ENCODE measurements around the gene KRTAP4-6. TPM values are rescaled to one million over a fixed set of nuclear protein-coding genes. Genes with fewer than 3 reads are reported as not detected.

KRTAP4-6 gene
- total RNA-seq, result not detected

DNA sequence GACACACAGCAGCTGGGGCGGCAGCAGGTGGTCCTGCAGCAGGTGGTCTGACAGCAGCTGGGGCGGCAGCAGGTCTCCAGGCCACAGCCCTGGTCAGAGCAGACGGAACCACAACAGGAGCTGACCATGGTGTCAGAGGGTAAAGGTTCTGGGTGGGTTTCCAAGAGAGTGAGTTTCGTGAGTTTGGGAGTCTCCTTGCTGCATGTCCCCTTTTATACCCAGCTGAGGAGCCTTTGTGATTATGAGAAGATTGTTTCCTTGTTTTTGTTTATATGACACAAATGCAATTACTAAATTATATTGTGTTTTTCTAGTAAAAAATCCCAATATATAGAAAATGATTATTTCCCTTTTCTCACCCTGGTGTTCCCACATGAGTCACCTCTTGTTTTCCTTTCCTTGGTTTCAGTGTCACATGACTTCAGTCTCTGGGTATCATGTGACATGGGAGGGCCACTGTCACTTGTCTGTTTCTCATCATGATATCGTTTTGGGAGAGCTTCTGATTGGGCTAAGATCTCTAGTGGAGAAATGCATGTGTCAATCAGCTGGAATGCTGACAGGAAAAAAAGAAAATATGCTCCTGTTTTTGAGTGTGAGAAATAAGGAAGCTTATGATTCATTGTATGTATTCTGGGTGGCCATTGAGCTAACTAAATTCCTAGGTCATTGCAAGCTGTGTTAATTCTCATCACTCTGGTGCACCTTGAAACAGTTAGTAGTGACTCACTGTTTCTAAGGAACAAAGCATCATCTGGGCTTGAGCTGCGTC lies at the start of gene KRTAP4-6:
Gene KRTAP4-6 (minus strand): TSS at position 185 of the 772 bp plus-strand sequence. CDS start 57 bp downstream, at position 128.

DNA sequence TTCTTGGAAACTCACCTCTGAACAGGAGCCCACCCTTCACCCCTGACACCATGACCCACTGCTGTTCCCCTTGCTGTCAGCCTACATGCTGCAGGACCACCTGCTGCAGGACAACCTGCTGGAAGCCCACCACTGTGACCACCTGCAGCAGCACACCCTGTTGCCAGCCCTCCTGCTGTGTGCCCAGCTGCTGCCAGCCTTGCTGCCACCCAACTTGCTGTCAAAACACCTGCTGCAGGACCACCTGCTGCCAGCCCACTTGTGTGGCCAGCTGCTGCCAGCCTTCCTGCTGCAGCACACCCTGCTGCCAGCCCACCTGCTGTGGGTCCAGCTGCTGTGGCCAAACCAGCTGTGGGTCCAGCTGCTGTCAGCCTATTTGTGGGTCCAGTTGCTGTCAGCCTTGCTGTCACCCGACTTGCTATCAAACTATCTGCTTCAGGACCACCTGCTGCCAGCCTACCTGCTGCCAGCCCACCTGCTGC lies 49.5 kb upstream of the KRTAP4-6 start, which contains the start of gene KRTAP9-1:
Gene KRTAP9-1 (plus strand): TSS at position 51 of the 482 bp plus-strand sequence. CDS start 0 bp downstream, at position 51.

DNA sequence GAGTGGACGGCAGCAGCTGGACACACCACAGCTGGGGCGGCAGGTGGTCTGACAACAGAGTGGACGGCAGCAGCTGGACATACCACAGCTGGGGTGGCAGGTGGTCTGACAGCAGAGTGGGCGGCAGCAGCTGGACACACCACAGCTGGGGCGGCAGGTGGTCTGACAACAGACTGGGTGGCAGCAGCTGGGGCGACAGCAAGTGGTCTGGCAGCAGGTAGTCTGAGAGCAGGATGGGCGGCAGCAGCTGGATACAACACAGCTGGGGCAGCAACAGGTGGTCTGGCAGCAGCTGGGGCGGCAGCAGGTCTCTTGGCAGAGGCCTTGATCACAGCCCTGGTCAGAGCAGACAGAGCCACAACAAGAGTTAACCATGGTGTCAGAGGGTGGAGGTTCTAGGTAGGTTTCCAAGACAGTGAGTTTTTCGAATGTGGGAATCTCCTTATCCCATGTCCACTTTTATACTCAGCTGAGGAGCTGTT lies 44.2 kb upstream of the KRTAP4-6 start, which contains the start of gene KRTAP4-1:
Gene KRTAP4-1 (minus strand): TSS at position 432 of the 482 bp plus-strand sequence. CDS start 57 bp downstream, at position 375.

DNA sequence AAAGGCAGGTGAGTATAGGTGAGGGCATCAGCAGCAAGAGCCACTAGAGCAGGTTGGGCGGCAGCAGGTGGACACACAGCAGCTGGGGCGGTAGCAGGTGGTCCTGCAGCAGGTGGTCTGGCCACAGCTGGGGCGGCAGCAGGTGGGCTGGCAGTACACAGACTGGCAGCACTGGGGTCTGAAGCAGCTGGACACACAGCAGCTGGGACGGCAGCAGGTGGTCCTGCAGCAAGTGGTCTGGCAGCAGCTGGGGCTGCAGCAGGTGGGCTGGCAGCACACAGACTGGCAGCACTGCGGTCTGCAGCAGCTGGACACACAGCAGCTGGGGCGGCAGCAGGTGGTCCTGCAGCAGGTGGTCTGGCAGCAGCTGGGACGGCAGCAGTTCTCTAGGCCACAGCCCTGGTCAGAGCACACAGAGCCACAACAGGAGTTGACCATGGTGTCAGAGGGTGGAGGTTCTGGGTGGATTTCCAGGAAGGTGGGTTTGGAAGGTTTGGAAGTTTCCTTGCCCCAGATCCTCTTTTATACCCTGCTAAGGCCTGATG lies 37.5 kb upstream of the KRTAP4-6 start, which contains the start of gene KRTAP4-2:
Gene KRTAP4-2 (minus strand): TSS at position 495 of the 545 bp plus-strand sequence. CDS start 57 bp downstream, at position 438.

DNA sequence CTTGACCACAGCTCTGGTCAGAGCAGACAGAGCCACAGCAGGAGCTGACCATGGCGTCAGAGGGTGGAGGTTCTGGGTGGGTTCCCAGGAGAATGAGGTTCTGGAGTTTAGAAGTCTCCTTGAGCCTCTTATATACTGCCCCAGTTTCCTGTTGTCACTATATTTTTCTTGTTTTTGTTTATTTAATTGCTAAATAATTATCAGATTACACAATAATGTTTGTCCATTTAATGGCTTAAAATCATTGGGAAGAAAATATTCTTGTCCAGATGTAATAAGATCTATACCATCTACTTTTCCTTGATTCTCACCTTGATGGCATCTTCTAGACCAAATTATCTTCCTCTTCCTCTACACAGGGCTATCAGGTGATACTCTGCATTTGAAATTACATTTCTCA lies 27.8 kb upstream of the KRTAP4-6 start, which contains the start of gene KRTAP4-3:
Gene KRTAP4-3 (minus strand): TSS at position 101 of the 400 bp plus-strand sequence. CDS start 49 bp downstream, at position 52.

DNA sequence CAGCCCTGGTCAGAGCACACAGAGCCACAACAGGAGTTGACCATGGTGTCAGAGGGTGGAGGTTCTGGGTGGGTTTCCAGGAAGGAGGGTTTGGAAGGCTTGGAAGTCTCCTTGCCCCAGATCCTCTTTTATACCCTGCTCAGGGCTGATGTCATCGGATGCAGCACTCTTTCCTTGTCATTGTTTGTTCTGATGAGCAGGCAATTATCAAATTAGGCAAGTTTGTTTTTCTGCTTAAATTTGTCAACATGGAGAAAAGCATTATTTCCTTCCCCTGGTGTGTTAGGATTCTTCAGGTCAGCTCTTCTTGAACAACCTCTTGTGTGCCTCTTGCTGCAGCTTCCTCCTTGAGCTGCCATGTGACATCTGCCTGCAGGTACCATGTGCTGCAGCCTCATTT lies 20.3 kb upstream of the KRTAP4-6 start, which contains the start of gene KRTAP4-4:
Gene KRTAP4-4 (minus strand): TSS at position 101 of the 400 bp plus-strand sequence. CDS start 57 bp downstream, at position 44.

DNA sequence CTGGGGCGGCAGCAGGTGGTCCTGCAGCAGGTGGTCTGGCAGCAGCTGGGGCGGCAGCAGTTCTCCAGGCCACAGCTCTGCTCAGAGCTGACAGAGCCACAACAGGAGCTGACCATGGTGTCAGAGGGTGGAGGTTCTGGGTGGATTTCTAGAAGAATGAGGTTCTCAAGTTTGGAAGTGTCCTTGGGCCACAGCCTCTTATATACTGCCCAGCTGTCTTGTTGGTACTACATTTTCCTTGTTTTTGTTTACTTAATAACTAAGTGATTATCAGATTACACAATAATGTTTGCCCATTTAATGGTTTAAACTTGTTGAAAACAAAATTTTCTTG lies 9.3 kb upstream of the KRTAP4-6 start, which contains the start of gene KRTAP4-5:
Gene KRTAP4-5 (minus strand): TSS at position 174 of the 334 bp plus-strand sequence. CDS start 58 bp downstream, at position 116.

DNA sequence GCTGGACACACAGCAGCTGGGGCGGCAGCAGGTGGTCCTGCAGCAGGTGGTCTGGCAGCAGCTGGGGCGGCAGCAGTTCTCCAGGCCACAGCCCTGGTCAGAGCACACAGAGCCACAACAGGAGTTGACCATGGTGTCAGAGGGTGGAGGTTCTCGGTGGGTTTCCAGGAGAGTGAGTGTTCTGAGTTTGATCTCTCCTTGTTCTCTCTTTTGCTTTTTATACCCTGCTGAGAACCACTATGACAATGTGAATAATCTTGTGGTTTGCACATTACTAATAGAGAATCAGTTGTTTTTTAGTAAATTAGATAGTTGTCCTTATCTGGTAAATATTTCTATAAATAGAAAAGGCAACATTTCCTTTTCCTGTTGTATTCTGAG lies 16.4 kb downstream of the KRTAP4-6 start, which contains the start of gene KRTAP4-12:
Gene KRTAP4-12 (minus strand): TSS at position 192 of the 381 bp plus-strand sequence. CDS start 60 bp downstream, at position 132.

DNA sequence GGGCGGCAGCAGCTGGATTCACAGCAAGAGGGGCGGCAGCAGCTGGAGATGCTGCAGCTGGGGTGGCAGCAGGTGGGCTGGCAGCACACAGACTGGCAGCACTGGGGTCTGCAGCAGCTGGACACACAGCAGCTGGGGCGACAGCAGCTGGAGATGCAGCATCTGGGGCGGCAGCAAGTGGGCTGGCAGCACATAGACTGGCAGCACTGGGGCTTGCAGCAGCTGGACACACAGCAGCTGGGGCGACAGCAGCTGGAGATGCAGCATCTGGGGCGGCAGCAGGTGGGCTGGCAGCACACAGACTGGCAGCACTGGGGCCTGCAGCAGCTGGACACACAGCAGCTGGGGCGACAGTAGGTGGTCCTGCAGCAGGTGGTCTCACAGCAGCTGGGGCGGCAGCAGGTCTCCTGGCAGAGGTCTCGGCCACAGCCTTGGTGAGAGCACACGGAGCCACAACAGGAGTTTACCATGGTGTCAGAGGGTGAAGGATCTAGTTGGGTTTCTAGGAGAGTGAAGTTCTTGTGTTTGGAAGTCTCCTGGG lies 22.4 kb downstream of the KRTAP4-6 start, which contains the start of gene KRTAP4-11:
Gene KRTAP4-11 (minus strand): TSS at position 528 of the 541 bp plus-strand sequence. CDS start 58 bp downstream, at position 470.

DNA sequence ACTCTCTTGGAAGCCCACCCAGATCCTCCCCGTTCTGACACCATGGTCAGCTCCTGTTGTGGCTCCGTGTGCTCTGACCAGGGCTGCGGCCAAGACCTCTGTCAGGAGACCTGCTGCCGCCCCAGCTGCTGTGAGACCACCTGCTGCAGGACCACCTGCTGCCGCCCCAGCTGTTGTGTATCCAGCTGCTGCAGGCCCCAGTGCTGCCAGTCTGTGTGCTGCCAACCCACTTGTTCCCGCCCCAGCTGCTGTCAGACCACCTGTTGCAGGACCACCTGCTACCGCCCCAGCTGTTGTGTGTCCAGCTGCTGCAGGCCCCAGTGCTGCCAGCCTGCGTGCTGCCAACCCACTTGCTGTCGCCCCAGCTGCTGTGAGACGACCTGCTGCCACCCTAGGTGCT lies 35.0 kb downstream of the KRTAP4-6 start, which contains the start of gene KRTAP4-9:
Gene KRTAP4-9 (plus strand): TSS at position 43 of the 400 bp plus-strand sequence. CDS start 0 bp downstream, at position 43.

DNA sequence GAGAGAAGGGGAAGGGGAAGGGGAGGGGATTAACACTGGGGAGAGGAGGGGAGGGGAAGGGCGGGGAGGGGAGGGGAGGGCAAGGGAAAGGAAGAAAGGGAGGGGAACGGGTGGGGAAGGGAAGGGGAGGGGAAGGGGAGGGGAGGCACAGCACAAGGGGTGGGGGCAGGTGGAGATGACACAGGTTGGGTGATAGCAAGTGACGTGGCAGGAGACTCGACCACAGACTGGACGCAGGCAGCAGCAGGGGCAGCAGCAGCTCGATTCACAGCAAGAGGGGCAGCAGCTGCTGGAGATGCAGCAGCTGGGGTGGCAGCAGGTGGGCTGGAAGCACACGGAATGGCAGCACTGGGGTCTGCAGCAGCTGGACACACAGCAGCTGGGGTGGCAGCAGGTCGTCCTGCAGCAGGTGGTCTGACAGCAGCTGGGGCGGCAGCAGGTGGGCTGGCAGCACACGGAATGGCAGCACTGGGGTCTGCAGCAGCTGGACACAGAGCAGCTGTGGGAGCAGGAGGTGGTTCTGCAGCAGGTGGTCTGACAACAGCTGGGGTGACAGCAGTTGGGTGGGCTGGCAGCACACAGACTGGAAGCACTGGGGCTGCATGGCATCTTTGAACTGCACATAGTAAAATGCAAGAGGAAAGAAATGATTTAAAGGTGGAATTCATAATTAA lies 38.6 kb downstream of the KRTAP4-6 start, which contains the start of gene KRTAP4-16:
Gene KRTAP4-16 (minus strand): TSS at position 624 of the 674 bp plus-strand sequence. CDS start 0 bp downstream, at position 624.

DNA sequence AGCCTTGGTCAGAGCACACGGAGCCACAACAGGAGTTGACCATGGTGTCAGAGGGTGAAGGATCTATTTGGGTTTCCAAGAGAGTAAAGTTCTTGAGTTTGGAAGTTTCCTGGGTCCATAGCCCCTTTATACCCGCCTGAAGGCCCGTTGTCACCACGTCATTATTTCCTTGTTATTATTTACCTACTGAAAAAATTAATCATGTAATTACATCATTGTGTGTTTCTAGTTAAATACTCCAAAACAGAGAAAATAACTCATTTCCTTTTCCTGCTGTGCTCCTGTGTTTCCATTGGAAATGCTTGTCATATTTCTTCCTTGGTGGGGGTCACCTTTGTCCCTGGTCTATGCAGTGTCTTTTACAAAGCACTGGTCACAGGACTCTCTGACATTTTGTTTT lies 42.3 kb downstream of the KRTAP4-6 start, which contains the start of gene KRTAP4-8:
Gene KRTAP4-8 (minus strand): TSS at position 101 of the 400 bp plus-strand sequence. CDS start 58 bp downstream, at position 43.

Other genes with a start within 250 kb of the KRTAP4-6 start
- gene KRT23, start 202.9 kb downstream of the KRTAP4-6 start, total RNA-seq, result 9.0 TPM
- gene KRT39, start 173.6 kb downstream of the KRTAP4-6 start, total RNA-seq, result 0.44 TPM
- 1.4 TPM for gene KRT40, start 156.2 kb downstream of the KRTAP4-6 start, total RNA-seq
- gene KRTAP3-3, start 146.4 kb downstream of the KRTAP4-6 start, total RNA-seq, result not detected
- not detected for gene KRTAP3-2, start 140.6 kb downstream of the KRTAP4-6 start, total RNA-seq
- gene KRTAP3-1, start 131.4 kb downstream of the KRTAP4-6 start, total RNA-seq, result not detected
- gene KRTAP1-5, start 113.3 kb downstream of the KRTAP4-6 start, total RNA-seq, result not detected
- not detected for gene KRTAP1-4, start 110.3 kb downstream of the KRTAP4-6 start, total RNA-seq
- gene KRTAP1-3, start 105.7 kb downstream of the KRTAP4-6 start, total RNA-seq, result not detected
- not detected for gene KRTAP1-1, start 99.1 kb downstream of the KRTAP4-6 start, total RNA-seq
- gene KRTAP2-1, start 93.2 kb downstream of the KRTAP4-6 start, total RNA-seq, result not detected
- gene KRTAP2-2, start 85.3 kb downstream of the KRTAP4-6 start, total RNA-seq, result not detected
- not detected for gene KRTAP2-3, start 80.4 kb downstream of the KRTAP4-6 start, total RNA-seq
- not detected for gene KRTAP2-4, start 74.7 kb downstream of the KRTAP4-6 start, total RNA-seq
- gene KRTAP4-7, start 56.4 kb downstream of the KRTAP4-6 start, total RNA-seq, result not detected
- not detected for gene KRTAP4-8, start 42.4 kb downstream of the KRTAP4-6 start, total RNA-seq
- not detected for gene KRTAP4-16, start 38.3 kb downstream of the KRTAP4-6 start, total RNA-seq
- gene KRTAP4-9, start 35.2 kb downstream of the KRTAP4-6 start, total RNA-seq, result not detected
- gene KRTAP4-11, start 22.2 kb downstream of the KRTAP4-6 start, total RNA-seq, result not detected
- not detected for gene KRTAP4-12, start 16.4 kb downstream of the KRTAP4-6 start, total RNA-seq
- not detected for gene KRTAP4-5, start 9.3 kb upstream of the KRTAP4-6 start, total RNA-seq
- gene KRTAP4-4, start 20.2 kb upstream of the KRTAP4-6 start, total RNA-seq, result not detected
- gene KRTAP4-3, start 27.7 kb upstream of the KRTAP4-6 start, total RNA-seq, result not detected
- not detected for gene KRTAP4-2, start 37.7 kb upstream of the KRTAP4-6 start, total RNA-seq
- gene KRTAP4-1, start 44.4 kb upstream of the KRTAP4-6 start, total RNA-seq, result not detected
- not detected for gene KRTAP9-1, start 49.3 kb upstream of the KRTAP4-6 start, total RNA-seq
- gene KRTAP9-2, start 86.1 kb upstream of the KRTAP4-6 start, total RNA-seq, result not detected
- not detected for gene KRTAP9-3, start 91.9 kb upstream of the KRTAP4-6 start, total RNA-seq
- 0.44 TPM for gene KRTAP9-8, start 97.5 kb upstream of the KRTAP4-6 start, total RNA-seq
- gene KRTAP9-4, start 109.1 kb upstream of the KRTAP4-6 start, total RNA-seq, result not detected
- not detected for gene KRTAP9-9, start 114.8 kb upstream of the KRTAP4-6 start, total RNA-seq
- not detected for gene KRTAP9-6, start 124.8 kb upstream of the KRTAP4-6 start, total RNA-seq
- not detected for gene KRTAP9-7, start 135.2 kb upstream of the KRTAP4-6 start, total RNA-seq
- gene KRTAP29-1, start 162.3 kb upstream of the KRTAP4-6 start, total RNA-seq, result not detected
- gene KRTAP16-1, start 168.8 kb upstream of the KRTAP4-6 start, total RNA-seq, result not detected
- gene KRTAP17-1, start 175.2 kb upstream of the KRTAP4-6 start, total RNA-seq, result not detected
- gene KRT33A, start 210.3 kb upstream of the KRTAP4-6 start, total RNA-seq, result not detected
- gene KRT33B, start 229.3 kb upstream of the KRTAP4-6 start, total RNA-seq, result not detected
- gene KRT34, start 241.8 kb upstream of the KRTAP4-6 start, total RNA-seq, result not detected